HG03460 (cell line): Measurements from ENCODE around the gene CELF4.

ENCODE experiments used
- ATAC-seq: cut with Tn5 transposase; IDR thresholded peaks from one replicate; pipeline ENCODE4 v1.9.1; 2021; ENCODE audit not compliant: unreplicated experiment

Gene CELF4

GRCh38 chr18:37565101-37565976 lies at the start of gene CELF4:
CELF4 (minus strand) TSS chr18:37565798.
- ATAC-seq = no peak

GRCh38 chr18:37613253-37613565 lies 47.6 kb upstream of the CELF4 start:
- no peak for ATAC-seq

GRCh38 chr18:37612524-37613252 lies 47.1 kb upstream of the CELF4 start:
- ATAC-seq = no peak

GRCh38 chr18:37611614-37612279 lies 46.1 kb upstream of the CELF4 start:
- no peak for ATAC-seq

GRCh38 chr18:37608876-37609275 lies 43.3 kb upstream of the CELF4 start:
- no peak for ATAC-seq

- no peak for ATAC-seq
These were observed 41.7 kb upstream of the CELF4 start for GRCh38 chr18:37607281-37607680.

- no peak for ATAC-seq
These were observed 38.4 kb upstream of the CELF4 start for GRCh38 chr18:37604032-37604431.

- no peak for ATAC-seq
These were observed 33.6 kb upstream of the CELF4 start for GRCh38 chr18:37598966-37599896.

GRCh38 chr18:37598396-37598795 lies 32.8 kb upstream of the CELF4 start:
- no peak for ATAC-seq

- ATAC-seq = no peak
These were observed 24.7 kb upstream of the CELF4 start for GRCh38 chr18:37590346-37590745.

- no peak for ATAC-seq
These were observed 22.7 kb upstream of the CELF4 start for GRCh38 chr18:37588289-37588688.

GRCh38 chr18:37586656-37587225 lies 21.1 kb upstream of the CELF4 start:
- ATAC-seq = no peak

- no peak for ATAC-seq
These were observed 19.5 kb upstream of the CELF4 start for GRCh38 chr18:37584952-37585695.

- no peak for ATAC-seq
These were observed 18.6 kb upstream of the CELF4 start for GRCh38 chr18:37584217-37584616.

- no peak for ATAC-seq
These were observed 16.7 kb upstream of the CELF4 start for GRCh38 chr18:37582261-37582660.

- ATAC-seq = no peak
These were observed 13.4 kb upstream of the CELF4 start for GRCh38 chr18:37578886-37579513.

GRCh38 chr18:37578182-37578678 lies 12.6 kb upstream of the CELF4 start:
- no peak for ATAC-seq

GRCh38 chr18:37577051-37577611 lies 11.5 kb upstream of the CELF4 start:
- ATAC-seq = no peak

- no peak for ATAC-seq
These were observed 10.0 kb upstream of the CELF4 start for GRCh38 chr18:37575646-37576045.
